Pancreas (tissue), 10 donors: ENCODE measurements around the gene RGP1. TPM values are rescaled to one million over a fixed set of nuclear protein-coding genes. Genes with fewer than 3 reads are reported as not detected.

ENCODE experiments used
- ATAC-seq, 4 donors: fragments of 200-7000 bp; cut with Tn5 transposase; one replicate each; pipeline versions ENCODE4 v1.8.0 to v1.9.1; 2020; ENCODE audit warnings: mild to moderate bottlenecking in 4 of 4, moderate library complexity in 4 of 4
- DNase-seq, 6 donors: peaks; one replicate each; pipeline ENCODE4 v3.0.0-alpha.2; 2020
- FAIRE-seq: peaks from 2 replicates; lab custom pipeline; 2012; peaks lifted over from hg19 to GRCh38; lab: Jason Lieb, UNC
- H3K27ac ChIP-seq, 4 donors: fragments of 200-600 bp; sonication (generic); 1 replicate in 3 of 4; 2 replicates in 1 of 4; pipeline versions ENCODE4 v1.5.0 to v1.8.0; 2020
- H3K27me3 ChIP-seq, 4 donors: fragments of 200-600 bp; one replicate each; pipeline ENCODE4 v1.8.0; 2021
- H3K36me3 ChIP-seq, 3 donors: fragments of 200-600 bp; sonication (generic) in 1 of 3; one replicate each; pipeline versions ENCODE4 v1.5.0 to v1.8.0; 2020 to 2021
- H3K4me1 ChIP-seq, 3 donors: fragments of 200-600 bp; one replicate each; pipeline ENCODE4 v1.8.0; 2021
- H3K4me3 ChIP-seq, 4 donors: fragments of 200-600 bp; sonication (generic) in 2 of 4; one replicate each; pipeline versions ENCODE4 v1.5.0 to v1.8.0; 2020 to 2021
- H3K9me3 ChIP-seq, 4 donors: fragments of 200-600 bp; one replicate each; pipeline ENCODE4 v1.8.0; 2021
- CTCF ChIP-seq, 4 donors: fragments of 200-600 bp; sonication (generic) in 3 of 4; IDR thresholded peaks; one replicate each; pipeline versions ENCODE4 v1.5.0 to v1.8.0; 2021; ENCODE audit warnings: antibody characterized with exemption in 4 of 4
- WGBS, 2 donors: extraction: QIAGEN DNeasy Blood & Tissue Kit; methylation state at CpG; one replicate each; pipeline ENCODE4 v1.1.7; 2013; 5-methylcytosine and 5-hydroxymethylcytosine counted together
- intact Hi-C, 3 donors: fragments of 100-400 bp; cut with DNase I; formaldehyde crosslinking; loops; one replicate each; pipeline versions ENCODE4 v1.11.1 to v1.14.2; 2022
- polyA plus RNA-seq, 2 donors: library from polyadenylated mRNA; stranded (reverse); fragments of 200-250 nt; gene quantifications; one replicate each; pipeline ENCODE4 v1.2.3, GENCODE V29; 2013
- total RNA-seq, 6 donors: library from RNA; stranded (reverse); fragmentation: NEBNext Ultra II Directional in 4 of 6; extraction: Animal tissue kit (Norgen Biotek cat#: 25700) in 4 of 6; gene quantifications; one replicate each; pipeline versions ENCODE4 v1.2.1 to v1.2.4, GENCODE V29; 2021 to 2023
- donor health status: healthy with polysubstance abuse.
- donor health status: DM: no; HTN: no; CAD: no; lungs with moderate emphysema.
- donor health status: DM: no; HTN: no; CAD: no.
- donor health status: control.
- donor health status: control.
- donor health status: Bipolar disorder and iron deficiency.
- donor health status: DM: yes; HTN: yes; CAD: no.
- donor health status: DM: no; HTN: no; CAD: no.
- donor health status: DM: no; HTN: no; CAD: no.
- donor health status: DM: yes; HTN: yes; CAD: no.

Gene RGP1
- total and polyA plus RNA-seq, 8 donors: 6.8 to 18.3 (median 13.8) TPM

- Histone ChIP-seq H3K27me3 (no peaks in the 10 kb centered on the region), H3K36me3 (peaks cover 3 to 24% (median 16%) of the 10 kb centered on the region in 3 donors), H3K4me3 (peak overlapping the region in 1 of 4 donors; percentile 23), H3K9me3 (no peaks in the 10 kb centered on the region), H3K4me1 (peaks cover 16 to 32% (median 19%) of the 10 kb centered on the region in 3 donors), H3K27ac (peak overlapping the region in 2 of 4 donors; percentile 11 to 28)
- ATAC-seq (no peak), FAIRE-seq (no peak), DNase-seq (peak in 1 of 6 donors; percentile 56)
- no peak for TF ChIP-seq CTCF (IDR thresholded peaks at IDR 0.05)
- intact Hi-C loops: no loop called here
- WGBS, 2 donors: 32 to 36% methylated on average over 10 of the region's 10 CpGs
Observed at GRCh38 chr9:35728041-35728971, 20.8 kb upstream of the RGP1 start.

GRCh38 chr9:35729101-35729500 is 20.0 kb upstream of the RGP1 start:
- no peak for TF ChIP-seq CTCF (IDR thresholded peaks at IDR 0.05)
- H3K4me1 ChIP-seq: peaks cover 24 to 40% (median 25%) of the 10 kb centered on the region in 3 donors
- intact Hi-C loops: no loop called here
- peaks cover 0 to 16% (median 8%) of the 10 kb centered on the region in 3 donors for H3K36me3 ChIP-seq
- 77 to 87% methylated on average over 3 of the region's 3 CpGs for WGBS, 2 donors
- peak overlapping the region in 1 of 4 donors; percentile 19 for H3K27ac ChIP-seq
- ATAC-seq: no peak
- no peaks in the 10 kb centered on the region for H3K9me3 ChIP-seq
- H3K27me3 ChIP-seq: no peaks in the 10 kb centered on the region
- no peak for FAIRE-seq
- peak overlapping the region in 1 of 4 donors; percentile 72 for H3K4me3 ChIP-seq
- no peak for DNase-seq

- TF ChIP-seq CTCF (IDR thresholded peaks at IDR 0.05): peak; percentile 11 to 35 (median 26)
- 45 to 61% methylated on average over 6 of the region's 6 CpGs for WGBS, 2 donors
- Histone ChIP-seq H3K36me3 (peaks cover 0 to 9% (median under 1%) of the 10 kb centered on the region in 3 donors), H3K4me3 (peak overlapping the region in 1 of 4 donors; percentile 72), H3K9me3 (no peaks in the 10 kb centered on the region), H3K4me1 (peaks cover 25 to 42% (median 26%) of the 10 kb centered on the region in 3 donors), H3K27me3 (no peaks in the 10 kb centered on the region), H3K27ac (peak overlapping the region in 2 of 4 donors; percentile 19 to 92)
- peak in 1 of 6 donors; percentile 67 for DNase-seq
- FAIRE-seq: no peak
- intact Hi-C loops: no loop called here
- ATAC-seq: no peak
Observed at GRCh38 chr9:35729700-35730485, 19.2 kb upstream of the RGP1 start.

- Histone ChIP-seq H3K36me3 (peaks cover 0 to 9% (median 0%) of the 10 kb centered on the region in 3 donors), H3K27me3 (no peaks in the 10 kb centered on the region), H3K4me1 (peaks cover 25 to 42% (median 26%) of the 10 kb centered on the region in 3 donors), H3K27ac (peak overlapping the region in 2 of 4 donors; percentile 12 to 92), H3K9me3 (no peaks in the 10 kb centered on the region), H3K4me3 (peak overlapping the region in 3 of 4 donors; percentile 0 to 87 (median 72))
- intact Hi-C loops: no loop called here
- ATAC-seq (no peak), DNase-seq (no peak), FAIRE-seq (no peak)
- TF ChIP-seq CTCF (IDR thresholded peaks at IDR 0.05): no peak
- WGBS, 2 donors: 85 to 93% methylated on average over 2 of the region's 2 CpGs
Observed at GRCh38 chr9:35730486-35730854, 18.6 kb upstream of the RGP1 start.
